Erythroblast (primary cell): ENCODE results near the gene TFAP2A.

Experiments used
- GATA1 ChIP-seq: IDR thresholded peaks from 2 replicates; pipeline ENCODE4 v1.6.1; 2011; ENCODE audit warnings: low read depth, mild to moderate bottlenecking, control low read depth, low read length, moderate library complexity
- POLR2A ChIP-seq: IDR thresholded peaks from 2 replicates; pipeline ENCODE4 v1.6.1; 2011; ENCODE audit warnings: mild to moderate bottlenecking, low read length

- TF ChIP-seq POLR2A = no peak
- no peak for TF ChIP-seq GATA1
These were observed 11.3 kb downstream of the TFAP2A start for GRCh38 chr6:10403385-10404106.
